ENCODE data around the gene PLAGL2.
A peak's percentile ranks its signal among the peaks of the same experiment; 100 is the strongest.
"Not testable (repeated sequence)": the region's sequence is repeated elsewhere in the genome, so short reads cannot be mapped to it uniquely, and the experiment has no call there.

The PLAGL2 gene

DNA sequence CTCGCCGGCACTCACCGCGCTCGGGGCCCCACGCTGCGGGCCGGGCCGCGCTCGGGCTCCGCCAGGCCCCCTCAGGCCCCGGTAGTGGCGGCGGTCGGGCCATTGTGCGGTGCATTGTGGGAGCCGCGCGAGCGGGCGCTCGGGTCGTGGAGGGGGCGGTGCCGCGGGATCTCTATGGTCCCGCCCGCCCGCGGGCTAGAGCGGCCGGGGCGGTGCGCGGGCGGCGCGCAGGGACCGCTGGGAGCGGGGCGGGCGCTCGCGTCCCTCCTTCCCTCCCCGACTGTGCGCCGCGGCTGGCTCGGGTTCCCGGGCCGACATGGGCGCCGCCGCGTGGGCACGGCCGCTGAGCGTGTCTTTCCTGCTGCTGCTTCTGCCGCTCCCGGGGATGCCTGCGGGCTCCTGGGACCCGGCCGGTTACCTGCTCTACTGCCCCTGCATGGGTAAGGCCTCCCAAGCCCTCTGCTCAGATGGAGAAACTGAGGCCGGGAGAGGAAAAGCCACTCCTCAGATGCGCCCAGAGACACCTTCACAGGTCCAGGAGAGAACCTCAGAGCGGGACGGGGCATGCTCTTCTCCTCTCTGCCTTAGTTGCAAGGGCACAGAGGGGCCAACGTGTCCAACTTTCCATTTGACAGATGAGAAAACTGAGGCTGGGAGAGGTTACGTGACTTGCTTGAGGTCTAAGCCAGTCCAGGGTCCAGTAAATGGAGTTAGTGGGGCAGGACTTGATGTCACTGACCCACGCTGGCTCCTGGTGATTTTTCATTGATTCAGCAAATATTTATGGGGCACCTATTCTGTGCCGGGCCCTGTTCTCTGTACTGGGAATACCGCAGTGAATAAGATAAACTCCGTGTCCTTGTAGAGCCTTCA lies at the start of gene PLAGL2, which contains the start of gene POFUT1:
Gene PLAGL2 (minus strand): TSS at position 118 of the 873 bp plus-strand sequence. CDS start 5,565 bp downstream, outside the sequence.
Gene POFUT1 (plus strand): TSS at position 255 of the 873 bp plus-strand sequence. CDS start 62 bp downstream, at position 317.
- peak; percentile 92 for DNase-seq

GRCh38 chr20:32252189-32252588 lies 44.6 kb upstream of the PLAGL2 start:
- DNase-seq, result no peak

- no peak for DNase-seq
Observed at GRCh38 chr20:32251470-32251869, 43.9 kb upstream of the PLAGL2 start.

GRCh38 chr20:32249030-32249738 lies 41.6 kb upstream of the PLAGL2 start:
- DNase-seq, result no peak

- no peak for DNase-seq
Observed at GRCh38 chr20:32248043-32248442, 40.5 kb upstream of the PLAGL2 start.

GRCh38 chr20:32246208-32246607 lies 38.7 kb upstream of the PLAGL2 start:
- not testable (repeated sequence) for DNase-seq

DNA sequence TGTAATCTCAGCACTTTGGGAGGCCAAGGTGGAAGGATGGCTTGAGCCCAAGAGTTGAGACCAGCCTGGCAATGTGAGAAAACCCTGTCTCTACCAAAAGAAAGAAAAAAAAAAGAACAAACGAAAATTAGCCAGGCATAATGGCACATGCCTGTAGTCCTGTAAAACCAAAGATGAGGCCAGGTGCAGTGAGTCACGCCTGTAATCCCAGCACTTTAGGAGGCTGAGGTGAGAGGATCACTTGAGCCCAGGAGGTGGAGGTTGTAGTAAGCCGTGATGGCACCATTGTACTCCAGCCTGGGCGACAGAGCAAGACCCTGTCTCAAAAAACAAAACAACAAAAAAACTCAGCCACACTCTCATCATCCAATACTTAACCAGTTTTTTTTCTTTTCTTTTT lies 37.4 kb upstream of the PLAGL2 start:
- DNase-seq, result no peak

- no peak for DNase-seq
Observed at GRCh38 chr20:32244150-32244823, 36.7 kb upstream of the PLAGL2 start.

DNA sequence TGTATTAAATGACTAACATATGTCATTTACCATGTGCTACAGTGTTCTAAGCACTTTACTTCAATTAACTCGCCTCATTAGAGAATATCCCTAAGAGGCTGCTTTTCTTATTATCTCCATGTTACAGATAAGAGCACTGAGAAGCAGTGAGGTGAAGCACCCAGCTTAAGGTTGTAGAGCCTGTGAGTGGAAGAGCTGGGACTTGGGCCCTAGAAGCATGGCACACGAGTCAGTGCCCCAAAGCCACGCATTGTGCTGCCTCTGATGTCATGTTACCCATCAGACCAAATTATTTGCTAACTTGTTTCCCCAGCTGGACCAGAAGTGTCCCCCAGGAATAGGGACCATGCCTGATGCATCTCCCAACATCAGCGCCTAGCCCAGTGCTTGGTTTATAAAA lies 34.3 kb upstream of the PLAGL2 start:
- no peak for DNase-seq

DNA sequence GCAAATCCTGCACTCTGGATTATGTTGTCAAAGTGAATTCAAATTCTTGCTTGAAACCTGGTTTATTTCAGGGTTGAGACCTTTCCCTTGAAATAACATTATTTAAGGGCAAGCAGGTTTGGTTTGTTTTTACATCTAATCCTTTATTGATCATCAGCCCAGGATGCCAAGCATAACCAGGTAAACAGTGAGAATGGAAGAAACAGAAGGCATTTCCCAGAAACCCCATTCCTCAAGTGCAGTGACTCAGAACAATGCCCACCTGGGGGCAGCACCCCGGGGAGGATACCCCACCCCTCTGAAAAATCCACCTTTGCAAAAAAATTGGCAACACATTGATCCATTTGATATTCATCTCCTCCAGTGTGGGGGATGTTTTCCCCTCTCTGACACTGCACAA lies 32.7 kb upstream of the PLAGL2 start:
- no peak for DNase-seq

DNA sequence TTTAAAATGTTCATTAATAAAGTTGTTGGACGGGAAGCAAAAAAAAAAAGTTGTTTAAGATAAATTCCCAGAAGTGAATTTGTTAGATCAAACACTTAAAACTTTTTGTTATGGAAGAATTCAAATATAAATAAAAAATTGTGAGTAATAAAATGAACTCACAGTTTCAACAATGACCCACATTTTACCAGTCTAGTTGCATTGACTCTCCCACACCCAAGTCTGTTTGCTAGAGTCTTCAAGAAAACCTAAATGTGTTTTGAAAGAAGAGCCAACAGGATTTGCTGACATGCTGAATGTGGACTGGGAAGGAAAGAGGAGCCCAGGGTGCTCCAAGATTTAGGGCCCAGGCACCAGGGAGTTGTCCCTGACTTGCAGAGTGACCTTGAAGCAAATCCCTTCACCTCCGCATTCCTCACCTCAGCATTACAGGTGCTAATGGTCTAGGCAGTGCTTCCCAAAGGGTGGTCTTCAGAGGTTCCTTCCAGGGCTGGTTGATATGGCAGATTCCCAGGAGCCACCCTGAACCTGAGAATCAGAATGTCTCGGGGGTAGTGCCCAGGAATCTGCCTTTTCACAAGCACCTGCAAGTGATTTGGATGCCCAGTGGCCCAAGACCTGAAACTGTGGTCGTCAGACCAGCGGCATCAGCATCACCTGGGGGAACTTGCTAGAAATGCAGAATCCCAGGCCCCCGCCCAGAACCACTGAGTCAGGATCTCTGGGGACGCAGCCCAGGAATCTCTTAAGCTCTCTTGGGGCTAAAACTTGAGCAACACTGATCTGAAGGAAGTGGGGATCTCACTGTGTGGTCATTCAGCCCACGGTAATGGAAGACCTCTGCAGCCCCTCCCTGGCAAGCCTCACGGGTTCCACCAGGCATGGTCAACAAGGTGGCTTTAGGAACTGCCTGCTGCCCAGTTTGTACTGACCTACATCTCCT lies 31.2 kb upstream of the PLAGL2 start:
- DNase-seq, result no peak

GRCh38 chr20:32237419-32237818 lies 29.9 kb upstream of the PLAGL2 start:
- no peak for DNase-seq

DNA sequence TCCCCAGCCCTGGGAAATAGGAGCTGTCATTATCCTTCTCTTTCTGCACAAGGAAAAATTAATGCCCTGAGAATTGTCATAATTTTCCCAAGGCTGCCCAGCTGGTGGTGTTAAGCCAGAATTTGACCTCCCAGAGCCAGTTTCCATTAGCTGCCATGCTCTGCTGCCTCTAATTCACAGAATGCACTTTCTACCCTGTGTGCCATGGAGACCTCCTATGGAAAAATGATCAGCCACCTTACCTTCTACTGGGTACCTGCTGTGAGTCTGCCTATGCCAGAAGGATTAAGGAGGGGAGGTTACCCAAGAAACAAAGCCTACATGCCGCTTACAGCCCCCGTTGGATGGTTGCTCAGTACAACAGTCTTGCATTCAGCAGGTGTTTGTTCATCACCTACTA lies 29.3 kb upstream of the PLAGL2 start:
- no peak for DNase-seq

DNA sequence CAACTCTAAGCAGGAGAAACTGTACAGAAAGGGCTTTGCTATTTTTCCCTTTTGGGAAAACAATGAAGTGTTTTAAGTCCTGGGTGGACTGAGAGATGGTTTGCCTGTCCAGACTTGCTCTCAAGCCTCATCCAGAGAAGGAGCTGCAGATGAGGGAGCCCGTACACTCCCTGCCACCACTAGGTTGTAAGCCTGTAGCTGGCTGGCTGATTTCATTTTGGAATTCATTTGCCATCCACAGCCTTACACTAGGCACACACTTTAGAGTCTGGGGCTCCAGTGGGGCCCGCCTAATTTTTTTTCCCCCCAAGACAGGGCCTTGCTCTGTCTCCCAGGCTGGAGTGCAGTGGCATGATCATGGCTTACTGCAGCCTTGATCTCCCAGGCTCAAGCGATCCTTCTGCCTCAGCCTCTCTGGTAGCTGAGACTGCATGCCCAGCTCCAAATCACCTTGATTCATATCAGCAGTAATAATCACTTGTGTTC lies 28.5 kb upstream of the PLAGL2 start:
- no peak for DNase-seq

DNA sequence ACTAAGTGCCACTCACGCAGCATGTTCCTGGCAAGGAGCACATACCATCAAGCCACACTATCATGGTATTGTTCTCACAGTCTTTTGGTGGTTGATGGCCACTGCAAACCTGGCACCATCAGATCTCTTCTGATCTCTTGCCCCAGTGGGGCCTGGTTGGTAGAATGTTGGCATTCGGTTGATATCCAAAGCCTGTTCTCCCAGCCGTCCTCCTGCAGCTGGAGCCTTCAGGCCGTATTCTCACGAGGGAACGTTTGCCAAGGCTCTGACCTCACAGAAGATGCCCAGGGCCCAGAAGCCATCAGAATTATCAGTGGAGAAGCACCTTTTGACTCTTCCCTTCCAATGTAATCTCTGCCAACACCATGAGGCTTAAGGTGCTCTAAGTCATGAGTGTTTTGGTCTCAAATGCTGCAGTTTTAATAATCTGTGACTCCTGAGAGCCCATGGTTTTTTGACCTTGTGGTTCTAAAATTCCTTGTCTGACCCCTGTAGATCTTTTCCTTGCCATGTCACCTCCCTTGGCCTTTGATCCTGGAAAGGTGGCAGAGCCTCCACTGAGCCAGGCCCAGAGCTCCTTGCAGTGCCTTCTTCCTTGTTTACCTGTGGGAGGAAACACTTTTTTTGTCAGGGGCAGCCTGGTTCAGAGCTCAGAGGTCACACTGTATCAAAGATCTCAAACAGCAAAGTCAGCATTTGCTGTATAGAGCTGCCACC lies 27.9 kb upstream of the PLAGL2 start:
- no peak for DNase-seq

DNA sequence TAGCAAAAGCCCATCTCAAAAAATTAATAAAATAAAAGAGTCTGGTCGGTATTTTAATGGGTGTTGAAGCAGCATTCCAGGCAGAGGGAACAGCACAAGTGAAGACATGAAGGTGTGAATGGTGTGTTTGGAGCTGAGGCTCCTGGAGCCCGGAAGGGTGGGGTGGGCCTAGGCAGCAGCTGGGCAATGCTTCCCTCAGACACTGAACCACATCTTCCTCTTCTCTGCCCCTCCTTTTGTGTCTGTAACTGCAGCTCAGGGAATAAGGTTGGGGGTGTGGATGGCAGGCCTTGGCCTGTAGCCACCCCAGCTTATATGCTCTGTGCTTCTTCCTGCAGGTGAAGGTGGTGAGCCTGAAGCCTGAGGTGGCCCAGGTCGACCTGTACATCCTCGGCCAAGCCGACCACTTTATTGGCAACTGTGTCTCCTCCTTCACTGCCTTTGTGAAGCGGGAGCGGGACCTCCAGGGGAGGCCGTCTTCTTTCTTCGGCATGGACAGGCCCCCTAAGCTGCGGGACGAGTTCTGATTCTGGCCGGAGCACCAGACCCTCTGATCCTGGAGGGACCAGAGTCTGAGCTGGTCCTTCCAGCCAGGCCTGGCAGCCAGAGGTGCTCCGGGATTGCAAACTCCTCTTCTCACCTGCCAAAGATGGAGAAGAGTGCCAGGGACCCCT lies 26.7 kb upstream of the PLAGL2 start:
- no peak for DNase-seq

DNA sequence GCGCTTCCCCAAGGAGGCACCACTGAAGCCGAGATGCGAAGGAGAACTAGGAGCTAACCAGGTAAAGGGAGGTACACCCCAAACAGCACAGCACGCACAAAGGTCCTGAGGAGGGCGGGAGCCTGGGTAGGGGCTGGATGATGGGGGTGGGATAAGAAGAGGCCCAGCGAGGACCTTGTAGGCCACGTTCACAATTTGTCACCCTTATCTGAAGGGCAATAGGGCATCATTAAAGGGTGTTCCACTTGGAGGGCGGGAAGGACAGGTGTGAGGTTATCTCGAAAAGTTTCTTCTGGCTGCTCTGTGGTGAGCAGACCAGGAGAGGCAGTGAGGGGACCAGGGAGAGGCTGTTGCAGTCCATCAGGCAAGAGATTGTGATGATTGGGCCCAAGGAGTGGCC lies 25.7 kb upstream of the PLAGL2 start:
- DNase-seq, result no peak

- DNase-seq, result no peak
Observed at GRCh38 chr20:32232326-32232886, 24.9 kb upstream of the PLAGL2 start.

- no peak for DNase-seq
Observed at GRCh38 chr20:32231847-32232246, 24.3 kb upstream of the PLAGL2 start.

- no peak for DNase-seq
Observed at GRCh38 chr20:32231245-32231644, 23.7 kb upstream of the PLAGL2 start.
